SK-N-SH (cell line): ENCODE measurements around the gene PWP2.

Source experiments
- RCOR1 ChIP-seq: fragments of 150-350 bp; IDR thresholded peaks from 2 replicates; pipeline ENCODE4 v1.6.1; 2017; ENCODE audit warnings: antibody characterized with exemption, low read length
- TF ChIP-seq, protein P1 (sequence below): fragments of 200-600 bp; sonication (generic); IDR thresholded peaks from 2 replicates; pipeline ENCODE4 v1.6.1; 2017; ENCODE audit warnings: antibody characterized with exemption, mild to moderate bottlenecking, moderate library complexity

- TF ChIP-seq RCOR1 = no peak
- TF ChIP-seq, protein P1, sequence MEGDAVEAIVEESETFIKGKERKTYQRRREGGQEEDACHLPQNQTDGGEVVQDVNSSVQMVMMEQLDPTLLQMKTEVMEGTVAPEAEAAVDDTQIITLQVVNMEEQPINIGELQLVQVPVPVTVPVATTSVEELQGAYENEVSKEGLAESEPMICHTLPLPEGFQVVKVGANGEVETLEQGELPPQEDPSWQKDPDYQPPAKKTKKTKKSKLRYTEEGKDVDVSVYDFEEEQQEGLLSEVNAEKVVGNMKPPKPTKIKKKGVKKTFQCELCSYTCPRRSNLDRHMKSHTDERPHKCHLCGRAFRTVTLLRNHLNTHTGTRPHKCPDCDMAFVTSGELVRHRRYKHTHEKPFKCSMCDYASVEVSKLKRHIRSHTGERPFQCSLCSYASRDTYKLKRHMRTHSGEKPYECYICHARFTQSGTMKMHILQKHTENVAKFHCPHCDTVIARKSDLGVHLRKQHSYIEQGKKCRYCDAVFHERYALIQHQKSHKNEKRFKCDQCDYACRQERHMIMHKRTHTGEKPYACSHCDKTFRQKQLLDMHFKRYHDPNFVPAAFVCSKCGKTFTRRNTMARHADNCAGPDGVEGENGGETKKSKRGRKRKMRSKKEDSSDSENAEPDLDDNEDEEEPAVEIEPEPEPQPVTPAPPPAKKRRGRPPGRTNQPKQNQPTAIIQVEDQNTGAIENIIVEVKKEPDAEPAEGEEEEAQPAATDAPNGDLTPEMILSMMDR = no peak
Measured at GRCh38 chr21:44059710-44060109, 47.5 kb upstream of the PWP2 start.
